Muscle of leg (tissue), 11 donors: ENCODE results near the gene ZFP1. TPM values are rescaled to one million over a fixed set of nuclear protein-coding genes. Genes with fewer than 3 reads are reported as not detected.
"Not testable (repeated sequence)": the region's sequence is repeated elsewhere in the genome, so short reads cannot be mapped to it uniquely, and the experiment has no call there.

Experiments
- DNase-seq: peaks from one replicate; pipeline ENCODE4 v3.0.0; 2013
- H3K27ac ChIP-seq: one replicate; pipeline ENCODE4 v1.5.1; 2013; ENCODE audit warnings: mild to moderate bottlenecking, low read length, control low read depth
- H3K27me3 ChIP-seq: one replicate; pipeline ENCODE4 v1.6.1; 2013; ENCODE audit warnings: low read length; ENCODE audit not compliant: control insufficient read depth, insufficient read depth
- H3K36me3 ChIP-seq: one replicate; pipeline ENCODE4 v1.6.1; 2013; ENCODE audit warnings: low read length; ENCODE audit not compliant: control insufficient read depth, insufficient read depth
- H3K4me1 ChIP-seq: one replicate; pipeline ENCODE4 v1.6.1; 2013; ENCODE audit warnings: low read length; ENCODE audit not compliant: control insufficient read depth, insufficient read depth
- H3K4me3 ChIP-seq: one replicate; pipeline ENCODE4 v1.5.1; 2013; ENCODE audit warnings: low read length, control low read depth
- H3K9me3 ChIP-seq: replicated peaks from 2 replicates; pipeline ENCODE4 v1.6.1; 2013; ENCODE audit warnings: low read depth, low read length; ENCODE audit not compliant: control insufficient read depth
- WGBS: methylation state at CpG from one replicate; pipeline ENCODE4 v1.1.5; 2013; ENCODE audit warnings: missing lambda C conversion rate; ENCODE audit not compliant: insufficient coverage; 5-methylcytosine and 5-hydroxymethylcytosine counted together
- polyA plus RNA-seq, 8 donors: library from polyadenylated mRNA; unstranded; fragments of 120-200 nt; gene quantifications; one replicate each; pipeline versions ENCODE4 v1.2.1 to v1.2.3, GENCODE V29; 2013; ENCODE audit warnings: inconsistent platforms in 1 of 8, low replicate concordance in 1 of 8; ENCODE audit not compliant: insufficient read length in 8 of 8, insufficient read depth in 1 of 8
- total RNA-seq: library from RNA; stranded (reverse); fragments of 120-200 nt; gene quantifications from one replicate; pipeline ENCODE4 v1.2.4, GENCODE V29; 2013

ZFP1 gene
- total and polyA plus RNA-seq, 9 donors, result 10.4 to 17.2 (median 14.2) TPM

GRCh38 chr16:75208861-75209505, 60.7 kb downstream of the ZFP1 start:
- no peak overlapping the region for H3K27ac ChIP-seq
- H3K36me3 ChIP-seq, result no peaks in the 10 kb centered on the region
- no peaks in the 10 kb centered on the region for H3K9me3 ChIP-seq
- no peak overlapping the region for H3K4me3 ChIP-seq
- no peaks in the 10 kb centered on the region for H3K27me3 ChIP-seq
- 61% methylated on average over 24 of the region's 27 CpGs for WGBS
- DNase-seq, result no peak
- peaks cover 10% of the 10 kb centered on the region for H3K4me1 ChIP-seq

- not testable (repeated sequence) for H3K4me3 ChIP-seq, H3K9me3 ChIP-seq, DNase-seq, H3K27me3 ChIP-seq, H3K27ac ChIP-seq, H3K36me3 ChIP-seq
- 94% methylated on average over 2 of the region's 7 CpGs for WGBS
- peaks cover 10% of the 10 kb centered on the region for H3K4me1 ChIP-seq
Observed at GRCh38 chr16:75209514-75209913, 61.2 kb downstream of the ZFP1 start.

- H3K9me3 ChIP-seq, result no peaks in the 10 kb centered on the region
- no peak overlapping the region for H3K4me3 ChIP-seq
- no peaks in the 10 kb centered on the region for H3K36me3 ChIP-seq
- WGBS, result 78% methylated on average over 2 of the region's 5 CpGs
- peaks cover 10% of the 10 kb centered on the region for H3K4me1 ChIP-seq
- H3K27ac ChIP-seq, result no peak overlapping the region
- H3K27me3 ChIP-seq, result no peaks in the 10 kb centered on the region
- DNase-seq, result no peak
Observed at GRCh38 chr16:75209944-75210343, 61.6 kb downstream of the ZFP1 start.

- H3K9me3 ChIP-seq, result not testable (repeated sequence)
- WGBS, result 81% methylated on average over 8 of the region's 10 CpGs
Observed at GRCh38 chr16:75211286-75211685, 63.0 kb downstream of the ZFP1 start.

GRCh38 chr16:75216127-75216526, 67.8 kb downstream of the ZFP1 start:
- no peak overlapping the region for H3K27ac ChIP-seq
- H3K4me3 ChIP-seq, result no peak overlapping the region
- DNase-seq, result no peak
- WGBS, result 80% methylated on average over 1 of the region's 2 CpGs
- peaks cover 7% of the 10 kb centered on the region for H3K4me1 ChIP-seq
- no peaks in the 10 kb centered on the region for H3K9me3 ChIP-seq
- H3K27me3 ChIP-seq, result no peaks in the 10 kb centered on the region
- no peaks in the 10 kb centered on the region for H3K36me3 ChIP-seq

More at GRCh38 chr16:75211286-75211685, 63.0 kb downstream of the ZFP1 start:
- not testable (repeated sequence) for H3K36me3 ChIP-seq, H3K4me3 ChIP-seq, H3K27ac ChIP-seq, DNase-seq, H3K27me3 ChIP-seq
- H3K4me1 ChIP-seq, result peaks cover 10% of the 10 kb centered on the region

GRCh38 chr16:75216576-75216975, 68.3 kb downstream of the ZFP1 start:
- no peak overlapping the region for H3K27ac ChIP-seq
- H3K36me3 ChIP-seq, result no peaks in the 10 kb centered on the region
- no peak overlapping the region for H3K4me3 ChIP-seq
- no peak for DNase-seq
- no CpG with 5 or more reads among the region's 7 CpGs for WGBS
- H3K27me3 ChIP-seq, result no peaks in the 10 kb centered on the region
- no peaks in the 10 kb centered on the region for H3K9me3 ChIP-seq
- H3K4me1 ChIP-seq, result peaks cover 7% of the 10 kb centered on the region

GRCh38 chr16:75217389-75217851, 69.1 kb downstream of the ZFP1 start:
- 90% methylated on average over 9 of the region's 11 CpGs for WGBS
- Histone ChIP-seq H3K9me3 (no peaks in the 10 kb centered on the region), H3K4me1 (peaks cover 11% of the 10 kb centered on the region), H3K36me3 (no peaks in the 10 kb centered on the region), H3K27ac (no peak overlapping the region), H3K27me3 (no peaks in the 10 kb centered on the region), H3K4me3 (no peak overlapping the region)
- no peak for DNase-seq

GRCh38 chr16:75218256-75219076, 70.1 kb downstream of the ZFP1 start, which contains the start of gene CTRB1:
TSS of gene CTRB1 (plus strand) at chr16:75218988. CDS start at chr16:75219008, 20 bp downstream.
- H3K4me1 ChIP-seq, result peaks cover 13% of the 10 kb centered on the region

GRCh38 chr16:75219088-75219487, 70.8 kb downstream of the ZFP1 start:
- Histone ChIP-seq H3K4me3 (no peak overlapping the region), H3K27ac (peak overlapping the region; percentile 20), H3K9me3 (no peaks in the 10 kb centered on the region), H3K27me3 (no peaks in the 10 kb centered on the region), H3K4me1 (peaks cover 13% of the 10 kb centered on the region), H3K36me3 (no peaks in the 10 kb centered on the region)
- no peak for DNase-seq
- 65% methylated on average over 2 of the region's 4 CpGs for WGBS

More at GRCh38 chr16:75218256-75219076, 70.1 kb downstream of the ZFP1 start, which contains the start of gene CTRB1:
- 71% methylated on average over 15 of the region's 19 CpGs for WGBS
- H3K9me3 ChIP-seq, result no peaks in the 10 kb centered on the region
- peak; percentile 28 for DNase-seq
- no peaks in the 10 kb centered on the region for H3K36me3 ChIP-seq
- H3K4me3 ChIP-seq, result no peak within 1 kb of the TSS
- H3K27ac ChIP-seq, result peak within 1 kb of the TSS; percentile 20
- no peaks in the 10 kb centered on the region for H3K27me3 ChIP-seq

- WGBS, result no CpG with 5 or more reads among the region's 5 CpGs
- Histone ChIP-seq H3K27me3 (peaks cover 2% of the 10 kb centered on the region), H3K4me3 (no peak overlapping the region), H3K4me1 (peaks cover 13% of the 10 kb centered on the region), H3K9me3 (no peaks in the 10 kb centered on the region), H3K27ac (no peak overlapping the region), H3K36me3 (no peaks in the 10 kb centered on the region)
- no peak for DNase-seq
Observed at GRCh38 chr16:75219838-75220237, 71.5 kb downstream of the ZFP1 start.
